ENCODE measurements around the gene ROBO2. TPM values are rescaled to one million over a fixed set of nuclear protein-coding genes. Genes with fewer than 3 reads are reported as not detected.

The ROBO2 gene
- total and polyA plus RNA-seq, 2 experiments from 2014 or later: 1.5 to 7.8 TPM

DNA sequence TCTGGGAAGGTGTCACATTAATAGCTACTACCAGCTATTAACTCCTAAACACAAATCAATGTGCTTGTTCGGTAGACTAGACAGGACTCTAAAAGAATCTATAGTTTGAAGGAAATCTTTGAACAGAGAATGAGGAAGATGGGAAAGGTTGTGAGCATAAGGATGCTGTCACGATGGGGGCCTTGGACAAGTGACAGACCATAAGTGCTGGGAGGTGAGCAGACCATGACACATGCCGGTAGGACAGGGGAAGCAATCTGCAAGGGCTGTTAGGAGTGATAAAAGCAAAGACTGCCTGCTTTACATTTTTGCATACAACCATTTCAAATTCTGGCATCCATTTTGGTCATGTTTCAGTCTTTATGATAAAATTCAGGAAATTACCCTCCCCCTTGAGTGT, 645.8 kb downstream of the ROBO2 start:
- peaks cover 4% of the 10 kb centered on the region; the same call in 1 of the 2 replicates for H3K36me3 ChIP-seq (ENCODE audit: insufficient read depth)
- no peaks in the 10 kb centered on the region for H4K20me1 ChIP-seq (replicated peaks; ENCODE audit: insufficient read depth)
- no peak overlapping the region for H2AFZ ChIP-seq
- ATAC-seq (peak; percentile 45), DNase-seq (ENCODE audit: low spot score) (no peak)
- peak overlapping the region; percentile 86 for H3K27ac ChIP-seq (ENCODE audit: low read depth)
- Mint-ChIP-seq H3K27me3 (ENCODE audit: insufficient read depth, low read depth, poor library complexity) (no peaks in the 10 kb centered on the region), H3K4me1 (peaks cover 40% of the 10 kb centered on the region), H3K36me3 (ENCODE audit: low read depth) (peaks cover 30% of the 10 kb centered on the region), H3K9me3 (peaks cover 24% of the 10 kb centered on the region), H3K27ac (peak overlapping the region; percentile 41), H3K4me3 (no peak overlapping the region)
- H3K9me2 ChIP-seq (ENCODE audit: insufficient read depth): no peaks in the 10 kb centered on the region
- no peak overlapping the region for H3K4me3 ChIP-seq
- TF ChIP-seq STAT1 (IDR thresholded peaks at IDR 0.05; ENCODE audit: unreplicated experiment): no peak
- TF ChIP-seq EZH2phosphoT487 (IDR thresholded peaks at IDR 0.05; ENCODE audit: unreplicated experiment): no peak
- TF ChIP-seq JUNB (IDR thresholded peaks at IDR 0.05; ENCODE audit: unreplicated experiment): no peak
- no peak for TF ChIP-seq POLR2AphosphoS5 (IDR thresholded peaks at IDR 0.05; ENCODE audit: low read depth)
- TF ChIP-seq ZNF114 (CRISPR knock-in tag; IDR thresholded peaks at IDR 0.05): no peak
- TF ChIP-seq, protein P1, sequence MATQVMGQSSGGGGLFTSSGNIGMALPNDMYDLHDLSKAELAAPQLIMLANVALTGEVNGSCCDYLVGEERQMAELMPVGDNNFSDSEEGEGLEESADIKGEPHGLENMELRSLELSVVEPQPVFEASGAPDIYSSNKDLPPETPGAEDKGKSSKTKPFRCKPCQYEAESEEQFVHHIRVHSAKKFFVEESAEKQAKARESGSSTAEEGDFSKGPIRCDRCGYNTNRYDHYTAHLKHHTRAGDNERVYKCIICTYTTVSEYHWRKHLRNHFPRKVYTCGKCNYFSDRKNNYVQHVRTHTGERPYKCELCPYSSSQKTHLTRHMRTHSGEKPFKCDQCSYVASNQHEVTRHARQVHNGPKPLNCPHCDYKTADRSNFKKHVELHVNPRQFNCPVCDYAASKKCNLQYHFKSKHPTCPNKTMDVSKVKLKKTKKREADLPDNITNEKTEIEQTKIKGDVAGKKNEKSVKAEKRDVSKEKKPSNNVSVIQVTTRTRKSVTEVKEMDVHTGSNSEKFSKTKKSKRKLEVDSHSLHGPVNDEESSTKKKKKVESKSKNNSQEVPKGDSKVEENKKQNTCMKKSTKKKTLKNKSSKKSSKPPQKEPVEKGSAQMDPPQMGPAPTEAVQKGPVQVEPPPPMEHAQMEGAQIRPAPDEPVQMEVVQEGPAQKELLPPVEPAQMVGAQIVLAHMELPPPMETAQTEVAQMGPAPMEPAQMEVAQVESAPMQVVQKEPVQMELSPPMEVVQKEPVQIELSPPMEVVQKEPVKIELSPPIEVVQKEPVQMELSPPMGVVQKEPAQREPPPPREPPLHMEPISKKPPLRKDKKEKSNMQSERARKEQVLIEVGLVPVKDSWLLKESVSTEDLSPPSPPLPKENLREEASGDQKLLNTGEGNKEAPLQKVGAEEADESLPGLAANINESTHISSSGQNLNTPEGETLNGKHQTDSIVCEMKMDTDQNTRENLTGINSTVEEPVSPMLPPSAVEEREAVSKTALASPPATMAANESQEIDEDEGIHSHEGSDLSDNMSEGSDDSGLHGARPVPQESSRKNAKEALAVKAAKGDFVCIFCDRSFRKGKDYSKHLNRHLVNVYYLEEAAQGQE (IDR thresholded peaks at IDR 0.05; ENCODE audit: unreplicated experiment): no peak
- TF ChIP-seq CREB1 (CRISPR knock-in tag; IDR thresholded peaks at IDR 0.05; ENCODE audit: low read depth): no peak
- TF ChIP-seq, protein P2, sequence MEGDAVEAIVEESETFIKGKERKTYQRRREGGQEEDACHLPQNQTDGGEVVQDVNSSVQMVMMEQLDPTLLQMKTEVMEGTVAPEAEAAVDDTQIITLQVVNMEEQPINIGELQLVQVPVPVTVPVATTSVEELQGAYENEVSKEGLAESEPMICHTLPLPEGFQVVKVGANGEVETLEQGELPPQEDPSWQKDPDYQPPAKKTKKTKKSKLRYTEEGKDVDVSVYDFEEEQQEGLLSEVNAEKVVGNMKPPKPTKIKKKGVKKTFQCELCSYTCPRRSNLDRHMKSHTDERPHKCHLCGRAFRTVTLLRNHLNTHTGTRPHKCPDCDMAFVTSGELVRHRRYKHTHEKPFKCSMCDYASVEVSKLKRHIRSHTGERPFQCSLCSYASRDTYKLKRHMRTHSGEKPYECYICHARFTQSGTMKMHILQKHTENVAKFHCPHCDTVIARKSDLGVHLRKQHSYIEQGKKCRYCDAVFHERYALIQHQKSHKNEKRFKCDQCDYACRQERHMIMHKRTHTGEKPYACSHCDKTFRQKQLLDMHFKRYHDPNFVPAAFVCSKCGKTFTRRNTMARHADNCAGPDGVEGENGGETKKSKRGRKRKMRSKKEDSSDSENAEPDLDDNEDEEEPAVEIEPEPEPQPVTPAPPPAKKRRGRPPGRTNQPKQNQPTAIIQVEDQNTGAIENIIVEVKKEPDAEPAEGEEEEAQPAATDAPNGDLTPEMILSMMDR (conservative IDR thresholded peaks at IDR 0.05; ENCODE audit: low read depth in 2 of 2): no peak
- TF ChIP-seq, protein P3, sequence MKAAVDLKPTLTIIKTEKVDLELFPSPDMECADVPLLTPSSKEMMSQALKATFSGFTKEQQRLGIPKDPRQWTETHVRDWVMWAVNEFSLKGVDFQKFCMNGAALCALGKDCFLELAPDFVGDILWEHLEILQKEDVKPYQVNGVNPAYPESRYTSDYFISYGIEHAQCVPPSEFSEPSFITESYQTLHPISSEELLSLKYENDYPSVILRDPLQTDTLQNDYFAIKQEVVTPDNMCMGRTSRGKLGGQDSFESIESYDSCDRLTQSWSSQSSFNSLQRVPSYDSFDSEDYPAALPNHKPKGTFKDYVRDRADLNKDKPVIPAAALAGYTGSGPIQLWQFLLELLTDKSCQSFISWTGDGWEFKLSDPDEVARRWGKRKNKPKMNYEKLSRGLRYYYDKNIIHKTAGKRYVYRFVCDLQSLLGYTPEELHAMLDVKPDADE (IDR thresholded peaks at IDR 0.05): no peak
- TF ChIP-seq, protein P4, sequence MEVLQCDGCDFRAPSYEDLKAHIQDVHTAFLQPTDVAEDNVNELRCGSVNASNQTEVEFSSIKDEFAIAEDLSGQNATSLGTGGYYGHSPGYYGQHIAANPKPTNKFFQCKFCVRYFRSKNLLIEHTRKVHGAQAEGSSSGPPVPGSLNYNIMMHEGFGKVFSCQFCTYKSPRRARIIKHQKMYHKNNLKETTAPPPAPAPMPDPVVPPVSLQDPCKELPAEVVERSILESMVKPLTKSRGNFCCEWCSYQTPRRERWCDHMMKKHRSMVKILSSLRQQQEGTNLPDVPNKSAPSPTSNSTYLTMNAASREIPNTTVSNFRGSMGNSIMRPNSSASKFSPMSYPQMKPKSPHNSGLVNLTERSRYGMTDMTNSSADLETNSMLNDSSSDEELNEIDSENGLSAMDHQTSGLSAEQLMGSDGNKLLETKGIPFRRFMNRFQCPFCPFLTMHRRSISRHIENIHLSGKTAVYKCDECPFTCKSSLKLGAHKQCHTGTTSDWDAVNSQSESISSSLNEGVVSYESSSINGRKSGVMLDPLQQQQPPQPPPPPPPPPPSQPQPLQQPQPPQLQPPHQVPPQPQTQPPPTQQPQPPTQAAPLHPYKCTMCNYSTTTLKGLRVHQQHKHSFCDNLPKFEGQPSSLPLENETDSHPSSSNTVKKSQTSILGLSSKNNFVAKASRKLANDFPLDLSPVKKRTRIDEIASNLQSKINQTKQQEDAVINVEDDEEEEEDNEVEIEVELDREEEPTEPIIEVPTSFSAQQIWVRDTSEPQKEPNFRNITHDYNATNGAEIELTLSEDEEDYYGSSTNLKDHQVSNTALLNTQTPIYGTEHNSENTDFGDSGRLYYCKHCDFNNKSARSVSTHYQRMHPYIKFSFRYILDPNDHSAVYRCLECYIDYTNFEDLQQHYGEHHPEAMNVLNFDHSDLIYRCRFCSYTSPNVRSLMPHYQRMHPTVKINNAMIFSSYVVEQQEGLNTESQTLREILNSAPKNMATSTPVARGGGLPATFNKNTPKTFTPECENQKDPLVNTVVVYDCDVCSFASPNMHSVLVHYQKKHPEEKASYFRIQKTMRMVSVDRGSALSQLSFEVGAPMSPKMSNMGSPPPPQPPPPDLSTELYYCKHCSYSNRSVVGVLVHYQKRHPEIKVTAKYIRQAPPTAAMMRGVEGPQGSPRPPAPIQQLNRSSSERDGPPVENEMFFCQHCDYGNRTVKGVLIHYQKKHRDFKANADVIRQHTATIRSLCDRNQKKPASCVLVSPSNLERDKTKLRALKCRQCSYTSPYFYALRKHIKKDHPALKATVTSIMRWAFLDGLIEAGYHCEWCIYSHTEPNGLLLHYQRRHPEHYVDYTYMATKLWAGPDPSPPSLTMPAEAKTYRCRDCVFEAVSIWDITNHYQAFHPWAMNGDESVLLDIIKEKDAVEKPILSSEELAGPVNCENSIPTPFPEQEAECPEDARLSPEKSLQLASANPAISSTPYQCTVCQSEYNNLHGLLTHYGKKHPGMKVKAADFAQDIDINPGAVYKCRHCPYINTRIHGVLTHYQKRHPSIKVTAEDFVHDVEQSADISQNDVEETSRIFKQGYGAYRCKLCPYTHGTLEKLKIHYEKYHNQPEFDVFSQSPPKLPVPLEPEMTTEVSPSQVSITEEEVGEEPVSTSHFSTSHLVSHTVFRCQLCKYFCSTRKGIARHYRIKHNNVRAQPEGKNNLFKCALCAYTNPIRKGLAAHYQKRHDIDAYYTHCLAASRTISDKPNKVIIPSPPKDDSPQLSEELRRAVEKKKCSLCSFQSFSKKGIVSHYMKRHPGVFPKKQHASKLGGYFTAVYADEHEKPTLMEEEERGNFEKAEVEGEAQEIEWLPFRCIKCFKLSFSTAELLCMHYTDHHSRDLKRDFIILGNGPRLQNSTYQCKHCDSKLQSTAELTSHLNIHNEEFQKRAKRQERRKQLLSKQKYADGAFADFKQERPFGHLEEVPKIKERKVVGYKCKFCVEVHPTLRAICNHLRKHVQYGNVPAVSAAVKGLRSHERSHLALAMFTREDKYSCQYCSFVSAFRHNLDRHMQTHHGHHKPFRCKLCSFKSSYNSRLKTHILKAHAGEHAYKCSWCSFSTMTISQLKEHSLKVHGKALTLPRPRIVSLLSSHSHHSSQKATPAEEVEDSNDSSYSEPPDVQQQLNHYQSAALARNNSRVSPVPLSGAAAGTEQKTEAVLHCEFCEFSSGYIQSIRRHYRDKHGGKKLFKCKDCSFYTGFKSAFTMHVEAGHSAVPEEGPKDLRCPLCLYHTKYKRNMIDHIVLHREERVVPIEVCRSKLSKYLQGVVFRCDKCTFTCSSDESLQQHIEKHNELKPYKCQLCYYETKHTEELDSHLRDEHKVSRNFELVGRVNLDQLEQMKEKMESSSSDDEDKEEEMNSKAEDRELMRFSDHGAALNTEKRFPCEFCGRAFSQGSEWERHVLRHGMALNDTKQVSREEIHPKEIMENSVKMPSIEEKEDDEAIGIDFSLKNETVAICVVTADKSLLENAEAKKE (CRISPR knock-in tag; IDR thresholded peaks at IDR 0.05): no peak
- no peak for TF ChIP-seq EZH2 (IDR thresholded peaks at IDR 0.05; ENCODE audit: low read depth, unreplicated experiment)
- no peak for TF ChIP-seq ZNF331 (CRISPR knock-in tag; IDR thresholded peaks at IDR 0.05; ENCODE audit: low read depth)
- no peak for TF ChIP-seq NANOG (IDR thresholded peaks at IDR 0.05; ENCODE audit: borderline replicate concordance)
- H3F3A ChIP-seq (replicated peaks; ENCODE audit: low read depth): no peaks in the 10 kb centered on the region
- H3K27me3 ChIP-seq (ENCODE audit: insufficient read depth): no peaks in the 10 kb centered on the region
- H3K4me1 ChIP-seq (ENCODE audit: insufficient read depth): peaks cover 28% of the 10 kb centered on the region
- no peaks in the 10 kb centered on the region for H3K79me2 ChIP-seq (replicated peaks; ENCODE audit: insufficient read depth)
- peak overlapping the region; percentile 31; the same call in 1 of the 2 replicates for H3K4me2 ChIP-seq
